ENCODE results near the gene FRMD4A.
A peak's percentile ranks its signal among the peaks of the same experiment; 100 is the strongest.

The FRMD4A gene

GRCh38 chr10:14008740-14009080 lies 322.0 kb downstream of the FRMD4A start:
- ATAC-seq (ENCODE audit: insufficient read depth, low read depth) (no peak), DNase-seq (no peak)
- peak overlapping the region; percentile 42 for H3K4me2 ChIP-seq (ENCODE audit: insufficient read depth, low read length)
- no peaks in the 10 kb centered on the region for H3K9me3 ChIP-seq (ENCODE audit: insufficient read depth, low read length, severe bottlenecking)
- H3K79me2 ChIP-seq (ENCODE audit: insufficient read depth, low read length), result no peaks in the 10 kb centered on the region
- H3K36me3 ChIP-seq (ENCODE audit: insufficient read depth, low read length), result no peaks in the 10 kb centered on the region
- H3K4me1 ChIP-seq (ENCODE audit: insufficient read depth, low read length), result peaks cover 34% of the 10 kb centered on the region
- H3K4me3 ChIP-seq (ENCODE audit: low read depth in 1 of 2, low read length in 2 of 2), result no peak overlapping the region
- no peak for TF ChIP-seq CTCF (IDR thresholded peaks at IDR 0.05; ENCODE audit: borderline replicate concordance, extremely low read depth, low read length, poor library complexity, severe bottlenecking)
- TF ChIP-seq EZH2 (IDR thresholded peaks at IDR 0.05; ENCODE audit: borderline replicate concordance, low read depth, low read length, severe bottlenecking), result no peak
- no peak overlapping the region for H2AFZ ChIP-seq (ENCODE audit: low read depth, low read length)
- no peak overlapping the region for H3K27ac ChIP-seq (ENCODE audit: low read length)
- no peaks in the 10 kb centered on the region for H4K20me1 ChIP-seq (ENCODE audit: insufficient read depth, low read length)
- no peak overlapping the region for H3K9ac ChIP-seq (ENCODE audit: low read depth, low read length)
- peaks cover 48% of the 10 kb centered on the region for H3K27me3 ChIP-seq (ENCODE audit: insufficient read depth, low read length, poor library complexity)

- no peak overlapping the region for H3K4me2 ChIP-seq (ENCODE audit: insufficient read depth, low read length)
- DNase-seq, result no peak
These were observed 326.2 kb downstream of the FRMD4A start for GRCh38 chr10:14004536-14004935.

GRCh38 chr10:14003517-14004184 lies 327.1 kb downstream of the FRMD4A start:
- TF ChIP-seq EZH2 (IDR thresholded peaks at IDR 0.05; ENCODE audit: borderline replicate concordance, low read depth, low read length, severe bottlenecking) (no peak), CTCF (IDR thresholded peaks at IDR 0.05; ENCODE audit: borderline replicate concordance, extremely low read depth, low read length, poor library complexity, severe bottlenecking) (no peak)
- Histone ChIP-seq H3K79me2 (ENCODE audit: insufficient read depth, low read length) (no peaks in the 10 kb centered on the region), H3K27me3 (ENCODE audit: insufficient read depth, low read length, poor library complexity) (peaks cover 25% of the 10 kb centered on the region), H3K4me1 (ENCODE audit: insufficient read depth, low read length) (peaks cover 21% of the 10 kb centered on the region), H3K9ac (ENCODE audit: low read depth, low read length) (no peak overlapping the region), H4K20me1 (ENCODE audit: insufficient read depth, low read length) (no peaks in the 10 kb centered on the region), H3K9me3 (ENCODE audit: insufficient read depth, low read length, severe bottlenecking) (no peaks in the 10 kb centered on the region), H3K27ac (ENCODE audit: low read length) (no peak overlapping the region), H3K4me2 (ENCODE audit: insufficient read depth, low read length) (no peak overlapping the region), H3K4me3 (ENCODE audit: low read depth in 1 of 2, low read length in 2 of 2) (no peak overlapping the region), H3K36me3 (ENCODE audit: insufficient read depth, low read length) (no peaks in the 10 kb centered on the region), H2AFZ (ENCODE audit: low read depth, low read length) (no peak overlapping the region)
- ATAC-seq (ENCODE audit: insufficient read depth, low read depth) (peak; percentile 63), DNase-seq (no peak)

More at GRCh38 chr10:14004536-14004935, 326.2 kb downstream of the FRMD4A start:
- Histone ChIP-seq H3K79me2 (ENCODE audit: insufficient read depth, low read length) (no peaks in the 10 kb centered on the region), H3K27ac (ENCODE audit: low read length) (no peak overlapping the region), H3K4me1 (ENCODE audit: insufficient read depth, low read length) (peaks cover 30% of the 10 kb centered on the region), H3K4me3 (ENCODE audit: low read depth in 1 of 2, low read length in 2 of 2) (no peak overlapping the region), H3K9me3 (ENCODE audit: insufficient read depth, low read length, severe bottlenecking) (no peaks in the 10 kb centered on the region), H4K20me1 (ENCODE audit: insufficient read depth, low read length) (no peaks in the 10 kb centered on the region), H2AFZ (ENCODE audit: low read depth, low read length) (no peak overlapping the region), H3K9ac (ENCODE audit: low read depth, low read length) (no peak overlapping the region), H3K27me3 (ENCODE audit: insufficient read depth, low read length, poor library complexity) (peaks cover 34% of the 10 kb centered on the region), H3K36me3 (ENCODE audit: insufficient read depth, low read length) (no peaks in the 10 kb centered on the region)
- TF ChIP-seq EZH2 (IDR thresholded peaks at IDR 0.05; ENCODE audit: borderline replicate concordance, low read depth, low read length, severe bottlenecking) (no peak), CTCF (IDR thresholded peaks at IDR 0.05; ENCODE audit: borderline replicate concordance, extremely low read depth, low read length, poor library complexity, severe bottlenecking) (no peak)
- ATAC-seq (ENCODE audit: insufficient read depth, low read depth), result no peak
